ENCODE data around the gene BAD. TPM values are rescaled to one million over a fixed set of nuclear protein-coding genes. Genes with fewer than 3 reads are reported as not detected.

The BAD gene
- total RNA-seq, 1 experiment from 2014 or later = 368 TPM

GRCh38 chr11:64298966-64299846, 14.7 kb upstream of the BAD start:
- Histone ChIP-seq H2AFZ (ENCODE audit: low read length) (peak overlapping the region; percentile 82), H3K9me2 (replicated peaks; ENCODE audit: low read length) (no peaks in the 10 kb centered on the region), H4K20me1 (ENCODE audit: low read length) (no peaks in the 10 kb centered on the region), H3K9me3 (ENCODE audit: low read length) (no peaks in the 10 kb centered on the region), H3K27me3 (ENCODE audit: low read length) (peaks cover 18% of the 10 kb centered on the region), H3K4me3 (ENCODE audit: low read length) (peak overlapping the region; percentile 64), H3K4me2 (ENCODE audit: low read length) (peak overlapping the region; percentile 90), H3F3A (ENCODE audit: low read length, unreplicated experiment) (no peaks in the 10 kb centered on the region), H3K27ac (ENCODE audit: low read length) (no peak overlapping the region), H3K36me3 (ENCODE audit: low read depth, low read length) (no peaks in the 10 kb centered on the region), H3K79me2 (ENCODE audit: low read length) (no peaks in the 10 kb centered on the region), H3K9ac (ENCODE audit: low read length) (no peak overlapping the region), H3K4me1 (ENCODE audit: insufficient read depth, low read length) (peaks cover 28% of the 10 kb centered on the region)
- ChIA-PET CTCF (no interaction called here), POLR2A (ENCODE audit: unreplicated experiment) (no interaction called here)
- DNase-seq (no peak), ATAC-seq (0 out of 2 replicates have a peak, but pooled peaks have one; percentile 1)
- TF ChIP-seq EZH2 (IDR thresholded peaks at IDR 0.05; ENCODE audit: low read length, unreplicated experiment) = no peak
- TF ChIP-seq CTCF (conservative IDR thresholded peaks at IDR 0.05; ENCODE audit: low read depth, low read length) = no peak
- TF ChIP-seq EZH2phosphoT487 (IDR thresholded peaks at IDR 0.05; ENCODE audit: borderline replicate concordance, low read length) = 0 out of 2 replicates have a peak, but pooled peaks have one; percentile 26
- intact Hi-C loops (cut with micrococcal nuclease) = no loop called here
- no TSS peak for BruUV-seq (replicated peaks)

GRCh38 chr11:64297699-64298358, 13.4 kb upstream of the BAD start:
- BruUV-seq (replicated peaks) = no TSS peak
- intact Hi-C loops (cut with micrococcal nuclease) = no loop called here
- peaks cover 23% of the 10 kb centered on the region for H3K4me1 ChIP-seq (ENCODE audit: insufficient read depth, low read length)
- H4K20me1 ChIP-seq (ENCODE audit: low read length) = no peaks in the 10 kb centered on the region
- CTCF ChIA-PET = no interaction called here
- H3K9me2 ChIP-seq (replicated peaks; ENCODE audit: low read length) = no peaks in the 10 kb centered on the region
- no peak overlapping the region for H2AFZ ChIP-seq (ENCODE audit: low read length)
- no peaks in the 10 kb centered on the region for H3K36me3 ChIP-seq (ENCODE audit: low read depth, low read length)
- no peak overlapping the region for H3K9ac ChIP-seq (ENCODE audit: low read length)
- H3K9me3 ChIP-seq (ENCODE audit: low read length) = no peaks in the 10 kb centered on the region
- peaks cover 18% of the 10 kb centered on the region for H3K27me3 ChIP-seq (ENCODE audit: low read length)
- no peak overlapping the region for H3K27ac ChIP-seq (ENCODE audit: low read length)
- no peak overlapping the region for H3K4me2 ChIP-seq (ENCODE audit: low read length)
- POLR2A ChIA-PET (ENCODE audit: unreplicated experiment) = no interaction called here
- no peak for ATAC-seq
- no peak overlapping the region for H3K4me3 ChIP-seq (ENCODE audit: low read length)
- H3F3A ChIP-seq (ENCODE audit: low read length, unreplicated experiment) = no peaks in the 10 kb centered on the region
- H3K79me2 ChIP-seq (ENCODE audit: low read length) = no peaks in the 10 kb centered on the region
- TF ChIP-seq EZH2phosphoT487 (IDR thresholded peaks at IDR 0.05; ENCODE audit: borderline replicate concordance, low read length) = no peak
- no peak for DNase-seq

DNA sequence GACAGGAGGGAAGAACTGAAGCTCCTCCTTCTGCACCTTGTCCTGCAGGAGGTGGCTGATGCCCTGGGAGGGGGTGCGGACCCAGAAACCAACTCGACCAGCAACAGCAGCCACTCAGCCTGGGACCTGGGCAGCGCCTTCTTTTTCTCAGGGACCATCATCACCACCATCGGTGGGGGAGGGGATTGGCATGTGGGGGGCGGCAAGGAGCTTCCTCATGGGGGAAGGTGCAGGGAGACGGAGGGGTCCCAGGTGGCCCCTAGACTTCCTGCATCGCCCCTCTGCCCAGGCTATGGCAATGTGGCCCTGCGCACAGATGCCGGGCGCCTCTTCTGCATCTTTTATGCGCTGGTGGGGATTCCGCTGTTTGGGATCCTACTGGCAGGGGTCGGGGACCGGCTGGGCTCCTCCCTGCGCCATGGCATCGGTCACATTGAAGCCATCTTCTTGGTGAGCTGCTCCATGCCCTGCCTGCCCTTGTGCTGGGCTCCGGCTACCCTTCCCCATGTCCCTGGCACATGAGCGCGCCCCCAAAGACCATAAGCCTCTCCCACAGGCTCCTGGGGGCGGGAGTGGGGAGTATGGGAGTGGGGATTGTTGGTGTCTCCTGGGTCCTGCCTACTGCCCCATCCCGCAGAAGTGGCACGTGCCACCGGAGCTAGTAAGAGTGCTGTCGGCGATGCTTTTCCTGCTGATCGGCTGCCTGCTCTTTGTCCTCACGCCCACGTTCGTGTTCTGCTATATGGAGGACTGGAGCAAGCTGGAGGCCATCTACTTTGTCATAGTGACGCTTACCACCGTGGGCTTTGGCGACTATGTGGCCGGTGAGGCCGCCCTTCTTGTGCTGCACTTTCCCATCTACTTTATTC, 12.6 kb upstream of the BAD start:
- Histone ChIP-seq H3K9me2 (replicated peaks; ENCODE audit: low read length) (no peaks in the 10 kb centered on the region), H3K27ac (ENCODE audit: low read length) (no peak overlapping the region), H3K4me3 (ENCODE audit: low read length) (no peak overlapping the region), H3K9me3 (ENCODE audit: low read length) (no peaks in the 10 kb centered on the region), H3K27me3 (ENCODE audit: low read length) (peaks cover 25% of the 10 kb centered on the region), H3K4me1 (ENCODE audit: insufficient read depth, low read length) (peaks cover 23% of the 10 kb centered on the region), H2AFZ (ENCODE audit: low read length) (no peak overlapping the region), H3K36me3 (ENCODE audit: low read depth, low read length) (no peaks in the 10 kb centered on the region), H3K9ac (ENCODE audit: low read length) (no peak overlapping the region), H4K20me1 (ENCODE audit: low read length) (no peaks in the 10 kb centered on the region), H3F3A (ENCODE audit: low read length, unreplicated experiment) (no peaks in the 10 kb centered on the region), H3K4me2 (ENCODE audit: low read length) (no peak overlapping the region), H3K79me2 (ENCODE audit: low read length) (no peaks in the 10 kb centered on the region)
- no TSS peak for BruUV-seq (replicated peaks)
- TF ChIP-seq EZH2phosphoT487 (IDR thresholded peaks at IDR 0.05; ENCODE audit: borderline replicate concordance, low read length) (no peak), EZH2 (IDR thresholded peaks at IDR 0.05; ENCODE audit: low read length, unreplicated experiment) (no peak), CTCF (conservative IDR thresholded peaks at IDR 0.05; ENCODE audit: low read depth, low read length) (no peak)
- ChIA-PET CTCF (no interaction called here), POLR2A (ENCODE audit: unreplicated experiment) (no interaction called here)
- DNase-seq (no peak), ATAC-seq (no peak)
- intact Hi-C loops (cut with micrococcal nuclease) = no loop called here

All from PC-3 (cell line).